ENCODE data around the gene SMARCD3.

The SMARCD3 gene

GRCh38 chr7:151251328-151251688, 2.8 kb upstream of the SMARCD3 start:
- Histone ChIP-seq H3K79me2 (ENCODE audit: low read length) (no peaks in the 10 kb centered on the region), H2AFZ (ENCODE audit: low read depth, low read length) (no peak overlapping the region), H3K4me3 (ENCODE audit: low read length) (peak overlapping the region; percentile 69), H4K20me1 (ENCODE audit: insufficient read depth, low read length) (peaks cover 4% of the 10 kb centered on the region; the same call in 1 of the 2 replicates), H3K4me1 (ENCODE audit: low read length) (no peaks in the 10 kb centered on the region), H3K4me2 (ENCODE audit: low read length) (peak overlapping the region; percentile 49), H3K9ac (ENCODE audit: low read length) (no peak overlapping the region), H3K27ac (ENCODE audit: low read length) (no peak overlapping the region), H3K9me3 (ENCODE audit: insufficient read depth, low read length) (no peaks in the 10 kb centered on the region), H3K27me3 (ENCODE audit: low read depth, low read length) (peaks cover 53% of the 10 kb centered on the region), H3K36me3 (replicated peaks; ENCODE audit: low read depth, low read length) (no peaks in the 10 kb centered on the region)
- no peak for TF ChIP-seq EZH2phosphoT487 (IDR thresholded peaks at IDR 0.05; ENCODE audit: low read depth)
- TF ChIP-seq CTCF (IDR thresholded peaks at IDR 0.05; ENCODE audit: low read depth, low read length), result no peak

GRCh38 chr7:151250181-151251132, 2.0 kb upstream of the SMARCD3 start:
- Histone ChIP-seq H3K4me1 (ENCODE audit: low read length) (peaks cover 6% of the 10 kb centered on the region; the same call in 1 of the 2 replicates), H3K9ac (ENCODE audit: low read length) (no peak overlapping the region), H4K20me1 (ENCODE audit: insufficient read depth, low read length) (peaks cover 4% of the 10 kb centered on the region; the same call in 1 of the 2 replicates), H3K4me2 (ENCODE audit: low read length) (no peak overlapping the region), H3K4me3 (ENCODE audit: low read length) (no peak overlapping the region), H3K79me2 (ENCODE audit: low read length) (no peaks in the 10 kb centered on the region), H2AFZ (ENCODE audit: low read depth, low read length) (no peak overlapping the region), H3K27me3 (ENCODE audit: low read depth, low read length) (peaks cover 60% of the 10 kb centered on the region), H3K9me3 (ENCODE audit: insufficient read depth, low read length) (no peaks in the 10 kb centered on the region), H3K27ac (ENCODE audit: low read length) (no peak overlapping the region), H3K36me3 (replicated peaks; ENCODE audit: low read depth, low read length) (no peaks in the 10 kb centered on the region)
- no peak for TF ChIP-seq CTCF (IDR thresholded peaks at IDR 0.05; ENCODE audit: low read depth, low read length)
- no peak for TF ChIP-seq EZH2phosphoT487 (IDR thresholded peaks at IDR 0.05; ENCODE audit: low read depth)

- Histone ChIP-seq H3K27ac (ENCODE audit: low read length) (no peak overlapping the region), H4K20me1 (ENCODE audit: insufficient read depth, low read length) (peaks cover 4% of the 10 kb centered on the region; the same call in 1 of the 2 replicates), H3K27me3 (ENCODE audit: low read depth, low read length) (peaks cover 61% of the 10 kb centered on the region)
These were observed 1.2 kb upstream of the SMARCD3 start for GRCh38 chr7:151249732-151250072.

GRCh38 chr7:151249034-151249731, 689 bp upstream of the SMARCD3 start:
- peaks cover 64% of the 10 kb centered on the region for H3K27me3 ChIP-seq (ENCODE audit: low read depth, low read length)
- H3K36me3 ChIP-seq (replicated peaks; ENCODE audit: low read depth, low read length), result no peaks in the 10 kb centered on the region
- no peak overlapping the region for H3K4me2 ChIP-seq (ENCODE audit: low read length)
- H3K9me3 ChIP-seq (ENCODE audit: insufficient read depth, low read length), result no peaks in the 10 kb centered on the region
- no peak overlapping the region for H2AFZ ChIP-seq (ENCODE audit: low read depth, low read length)
- no peak overlapping the region for H3K4me3 ChIP-seq (ENCODE audit: low read length)
- H3K79me2 ChIP-seq (ENCODE audit: low read length), result no peaks in the 10 kb centered on the region
- TF ChIP-seq EZH2phosphoT487 (IDR thresholded peaks at IDR 0.05; ENCODE audit: low read depth) (no peak), CTCF (IDR thresholded peaks at IDR 0.05; ENCODE audit: low read depth, low read length) (no peak)
- peaks cover 16% of the 10 kb centered on the region for H3K4me1 ChIP-seq (ENCODE audit: low read length)
- H3K9ac ChIP-seq (ENCODE audit: low read length), result no peak overlapping the region
- H3K27ac ChIP-seq (ENCODE audit: low read length), result no peak overlapping the region
- H4K20me1 ChIP-seq (ENCODE audit: insufficient read depth, low read length), result peaks cover 4% of the 10 kb centered on the region; the same call in 1 of the 2 replicates

More at GRCh38 chr7:151249732-151250072, 1.2 kb upstream of the SMARCD3 start:
- Histone ChIP-seq H3K4me3 (ENCODE audit: low read length) (no peak overlapping the region), H2AFZ (ENCODE audit: low read depth, low read length) (no peak overlapping the region), H3K4me2 (ENCODE audit: low read length) (no peak overlapping the region), H3K9me3 (ENCODE audit: insufficient read depth, low read length) (no peaks in the 10 kb centered on the region), H3K79me2 (ENCODE audit: low read length) (no peaks in the 10 kb centered on the region), H3K4me1 (ENCODE audit: low read length) (peaks cover 11% of the 10 kb centered on the region), H3K36me3 (replicated peaks; ENCODE audit: low read depth, low read length) (no peaks in the 10 kb centered on the region), H3K9ac (ENCODE audit: low read length) (no peak overlapping the region)
- no peak for TF ChIP-seq EZH2phosphoT487 (IDR thresholded peaks at IDR 0.05; ENCODE audit: low read depth)

All from OCI-LY3 (cell line).